ENCODE measurements around the gene LRRTM3. TPM values are rescaled to one million over a fixed set of nuclear protein-coding genes. Genes with fewer than 3 reads are reported as not detected.

Gene LRRTM3
- total RNA-seq, 1 donor: not detected

- no peak overlapping the region for H3K4me3 ChIP-seq (ENCODE audit: low read depth, low read length)
Observed at GRCh38 chr10:67036808-67037207, 111.0 kb downstream of the LRRTM3 start.

GRCh38 chr10:67043041-67043440 is 117.2 kb downstream of the LRRTM3 start:
- no peak for DNase-seq (ENCODE audit: low read depth)
- no peak for TF ChIP-seq CTCF (IDR thresholded peaks at IDR 0.05; ENCODE audit: insufficient read depth, low read depth, low read length)

More at GRCh38 chr10:67036808-67037207, 111.0 kb downstream of the LRRTM3 start:
- TF ChIP-seq CTCF (IDR thresholded peaks at IDR 0.05; ENCODE audit: insufficient read depth, low read depth, low read length): no peak
- DNase-seq (ENCODE audit: low read depth): no peak

GRCh38 chr10:67045404-67045803 is 119.6 kb downstream of the LRRTM3 start:
- no peak overlapping the region for H3K4me3 ChIP-seq (ENCODE audit: low read depth, low read length)
- TF ChIP-seq CTCF (IDR thresholded peaks at IDR 0.05; ENCODE audit: insufficient read depth, low read depth, low read length): no peak
- no peak for DNase-seq (ENCODE audit: low read depth)

More at GRCh38 chr10:67043041-67043440, 117.2 kb downstream of the LRRTM3 start:
- H3K4me3 ChIP-seq (ENCODE audit: low read depth, low read length): no peak overlapping the region

- TF ChIP-seq CTCF (IDR thresholded peaks at IDR 0.05; ENCODE audit: insufficient read depth, low read depth, low read length): no peak
- no peak for DNase-seq (ENCODE audit: low read depth)
- H3K4me3 ChIP-seq (ENCODE audit: low read depth, low read length): no peak overlapping the region
Observed at GRCh38 chr10:67046507-67046906, 120.7 kb downstream of the LRRTM3 start.

- no peak overlapping the region for H3K4me3 ChIP-seq (ENCODE audit: low read depth, low read length)
- DNase-seq (ENCODE audit: low read depth): no peak
- no peak for TF ChIP-seq CTCF (IDR thresholded peaks at IDR 0.05; ENCODE audit: insufficient read depth, low read depth, low read length)
Observed at GRCh38 chr10:67049988-67050387, 124.2 kb downstream of the LRRTM3 start.

- no peak for TF ChIP-seq CTCF (IDR thresholded peaks at IDR 0.05; ENCODE audit: insufficient read depth, low read depth, low read length)
- no peak overlapping the region for H3K4me3 ChIP-seq (ENCODE audit: low read depth, low read length)
- no peak for DNase-seq (ENCODE audit: low read depth)
Observed at GRCh38 chr10:67050415-67050814, 124.6 kb downstream of the LRRTM3 start.

- H3K4me3 ChIP-seq (ENCODE audit: low read depth, low read length): no peak overlapping the region
- TF ChIP-seq CTCF (IDR thresholded peaks at IDR 0.05; ENCODE audit: insufficient read depth, low read depth, low read length): no peak
- no peak for DNase-seq (ENCODE audit: low read depth)
Observed at GRCh38 chr10:67072654-67073053, 146.8 kb downstream of the LRRTM3 start.
